ENCODE results near the gene KIF9.

The KIF9 gene

DNA sequence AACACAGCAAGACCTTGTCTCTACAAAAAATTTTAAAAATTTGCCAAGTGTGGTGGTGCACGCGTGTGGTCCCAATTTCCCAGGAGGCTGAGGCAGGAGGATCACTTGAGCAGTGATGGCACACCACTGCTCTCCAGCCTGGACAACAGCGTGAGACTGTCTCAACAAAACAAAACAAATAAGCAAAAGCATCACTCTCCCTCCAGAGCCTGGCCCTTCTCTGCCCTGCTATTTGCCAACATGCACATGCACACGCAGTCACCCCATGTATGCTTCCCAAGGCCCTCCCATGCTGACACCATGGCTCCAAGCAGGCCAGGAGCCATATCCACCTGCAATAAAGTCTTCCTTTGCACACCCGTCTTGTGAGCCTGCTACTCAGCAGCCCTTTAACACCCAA lies 2.1 kb downstream of the KIF9 start:
- Histone ChIP-seq H3K27ac (replicated peaks) (no peak overlapping the region), H3K27me3 (ENCODE audit: insufficient read depth, poor library complexity, severe bottlenecking) (no peaks in the 10 kb centered on the region), H3K4me3 (replicated peaks; ENCODE audit: insufficient read depth, low read length) (no peak overlapping the region)
- no peak for DNase-seq (ENCODE audit: low read depth in 1 of 2, low spot score in 1 of 2)
- TF ChIP-seq GABPA (IDR thresholded peaks at IDR 0.05; ENCODE audit: low read depth) (no peak), SPI1 (IDR thresholded peaks at IDR 0.05; ENCODE audit: borderline replicate concordance, low read depth) (no peak)
- TF ChIP-seq, protein P1, sequence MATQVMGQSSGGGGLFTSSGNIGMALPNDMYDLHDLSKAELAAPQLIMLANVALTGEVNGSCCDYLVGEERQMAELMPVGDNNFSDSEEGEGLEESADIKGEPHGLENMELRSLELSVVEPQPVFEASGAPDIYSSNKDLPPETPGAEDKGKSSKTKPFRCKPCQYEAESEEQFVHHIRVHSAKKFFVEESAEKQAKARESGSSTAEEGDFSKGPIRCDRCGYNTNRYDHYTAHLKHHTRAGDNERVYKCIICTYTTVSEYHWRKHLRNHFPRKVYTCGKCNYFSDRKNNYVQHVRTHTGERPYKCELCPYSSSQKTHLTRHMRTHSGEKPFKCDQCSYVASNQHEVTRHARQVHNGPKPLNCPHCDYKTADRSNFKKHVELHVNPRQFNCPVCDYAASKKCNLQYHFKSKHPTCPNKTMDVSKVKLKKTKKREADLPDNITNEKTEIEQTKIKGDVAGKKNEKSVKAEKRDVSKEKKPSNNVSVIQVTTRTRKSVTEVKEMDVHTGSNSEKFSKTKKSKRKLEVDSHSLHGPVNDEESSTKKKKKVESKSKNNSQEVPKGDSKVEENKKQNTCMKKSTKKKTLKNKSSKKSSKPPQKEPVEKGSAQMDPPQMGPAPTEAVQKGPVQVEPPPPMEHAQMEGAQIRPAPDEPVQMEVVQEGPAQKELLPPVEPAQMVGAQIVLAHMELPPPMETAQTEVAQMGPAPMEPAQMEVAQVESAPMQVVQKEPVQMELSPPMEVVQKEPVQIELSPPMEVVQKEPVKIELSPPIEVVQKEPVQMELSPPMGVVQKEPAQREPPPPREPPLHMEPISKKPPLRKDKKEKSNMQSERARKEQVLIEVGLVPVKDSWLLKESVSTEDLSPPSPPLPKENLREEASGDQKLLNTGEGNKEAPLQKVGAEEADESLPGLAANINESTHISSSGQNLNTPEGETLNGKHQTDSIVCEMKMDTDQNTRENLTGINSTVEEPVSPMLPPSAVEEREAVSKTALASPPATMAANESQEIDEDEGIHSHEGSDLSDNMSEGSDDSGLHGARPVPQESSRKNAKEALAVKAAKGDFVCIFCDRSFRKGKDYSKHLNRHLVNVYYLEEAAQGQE (IDR thresholded peaks at IDR 0.05; ENCODE audit: insufficient replicate concordance, low read depth) = no peak
- TF ChIP-seq, protein P2, sequence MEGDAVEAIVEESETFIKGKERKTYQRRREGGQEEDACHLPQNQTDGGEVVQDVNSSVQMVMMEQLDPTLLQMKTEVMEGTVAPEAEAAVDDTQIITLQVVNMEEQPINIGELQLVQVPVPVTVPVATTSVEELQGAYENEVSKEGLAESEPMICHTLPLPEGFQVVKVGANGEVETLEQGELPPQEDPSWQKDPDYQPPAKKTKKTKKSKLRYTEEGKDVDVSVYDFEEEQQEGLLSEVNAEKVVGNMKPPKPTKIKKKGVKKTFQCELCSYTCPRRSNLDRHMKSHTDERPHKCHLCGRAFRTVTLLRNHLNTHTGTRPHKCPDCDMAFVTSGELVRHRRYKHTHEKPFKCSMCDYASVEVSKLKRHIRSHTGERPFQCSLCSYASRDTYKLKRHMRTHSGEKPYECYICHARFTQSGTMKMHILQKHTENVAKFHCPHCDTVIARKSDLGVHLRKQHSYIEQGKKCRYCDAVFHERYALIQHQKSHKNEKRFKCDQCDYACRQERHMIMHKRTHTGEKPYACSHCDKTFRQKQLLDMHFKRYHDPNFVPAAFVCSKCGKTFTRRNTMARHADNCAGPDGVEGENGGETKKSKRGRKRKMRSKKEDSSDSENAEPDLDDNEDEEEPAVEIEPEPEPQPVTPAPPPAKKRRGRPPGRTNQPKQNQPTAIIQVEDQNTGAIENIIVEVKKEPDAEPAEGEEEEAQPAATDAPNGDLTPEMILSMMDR (IDR thresholded peaks at IDR 0.05; ENCODE audit: insufficient read depth, low read length) = no peak

DNA sequence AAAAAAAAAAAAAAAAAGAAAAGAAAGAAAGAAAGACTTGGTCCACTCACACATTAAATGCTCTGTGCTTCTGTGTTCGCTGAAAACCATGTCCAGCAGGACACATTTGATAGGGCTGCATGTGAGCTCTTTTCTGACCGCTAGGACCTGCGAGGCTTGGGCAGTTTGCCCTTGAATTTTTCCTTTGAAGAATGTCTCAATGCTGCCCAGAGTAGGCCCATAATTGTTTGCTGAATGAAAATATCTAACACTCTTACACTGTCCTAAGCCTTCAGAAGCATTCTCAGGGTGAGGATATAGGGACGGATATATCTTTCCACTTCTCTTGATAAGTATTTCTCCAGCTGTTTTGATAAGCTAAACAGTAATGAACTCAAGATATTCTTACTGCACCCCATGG lies 6.0 kb downstream of the KIF9 start:
- Histone ChIP-seq H3K27ac (replicated peaks) (no peak overlapping the region), H3K27me3 (ENCODE audit: insufficient read depth, poor library complexity, severe bottlenecking) (no peaks in the 10 kb centered on the region), H3K4me3 (replicated peaks; ENCODE audit: insufficient read depth, low read length) (no peak overlapping the region)
- no peak for DNase-seq (ENCODE audit: low read depth in 1 of 2, low spot score in 1 of 2)
- TF ChIP-seq GABPA (IDR thresholded peaks at IDR 0.05; ENCODE audit: low read depth) (no peak), SPI1 (IDR thresholded peaks at IDR 0.05; ENCODE audit: borderline replicate concordance, low read depth) (no peak), POLR2AphosphoS5 (IDR thresholded peaks at IDR 0.05; ENCODE audit: low read depth) (no peak)
- TF ChIP-seq, protein P1 (IDR thresholded peaks at IDR 0.05; ENCODE audit: insufficient replicate concordance, low read depth) = no peak
- TF ChIP-seq, protein P2 (IDR thresholded peaks at IDR 0.05; ENCODE audit: insufficient read depth, low read length) = no peak

DNA sequence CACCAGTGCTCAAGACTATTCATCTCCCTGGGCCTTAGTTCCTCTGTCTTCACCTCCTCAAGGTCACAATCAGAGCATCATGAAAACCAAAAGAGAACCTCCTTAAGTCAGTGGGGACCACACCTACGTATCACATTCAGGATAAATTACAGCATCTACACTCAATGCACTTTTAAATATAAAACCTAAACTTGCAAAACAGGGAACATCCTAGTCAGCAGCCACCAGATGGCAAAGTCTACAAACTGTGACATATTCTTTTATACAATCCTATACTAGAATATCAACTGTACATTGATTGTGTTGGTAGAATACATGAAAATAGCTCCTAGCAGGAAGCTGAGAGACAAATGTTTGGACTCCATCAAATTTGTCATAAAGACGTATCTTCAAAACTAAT lies 7.9 kb downstream of the KIF9 start:
- no peak for DNase-seq (ENCODE audit: low read depth in 1 of 2, low spot score in 1 of 2)
- H3K27ac ChIP-seq (replicated peaks) = no peak overlapping the region
- TF ChIP-seq, protein P1 (IDR thresholded peaks at IDR 0.05; ENCODE audit: insufficient replicate concordance, low read depth) = no peak
- TF ChIP-seq SPI1 (IDR thresholded peaks at IDR 0.05; ENCODE audit: borderline replicate concordance, low read depth) (no peak), POLR2AphosphoS5 (IDR thresholded peaks at IDR 0.05; ENCODE audit: low read depth) (no peak), GABPA (IDR thresholded peaks at IDR 0.05; ENCODE audit: low read depth) (no peak)
- TF ChIP-seq, protein P2 (IDR thresholded peaks at IDR 0.05; ENCODE audit: insufficient read depth, low read length) = no peak
- no peak overlapping the region for H3K4me3 ChIP-seq (replicated peaks; ENCODE audit: insufficient read depth, low read length)
- no peaks in the 10 kb centered on the region for H3K27me3 ChIP-seq (ENCODE audit: insufficient read depth, poor library complexity, severe bottlenecking)
